Measurements from ENCODE around the gene HARS1. TPM values are rescaled to one million over a fixed set of nuclear protein-coding genes. Genes with fewer than 3 reads are reported as not detected.

The HARS1 gene
- total RNA-seq, 1 donor from 2014 or later: 84.0 TPM

- no peak overlapping the region for H3K27ac Mint-ChIP-seq
- ATAC-seq (ENCODE audit: low read depth) (no peak), DNase-seq (no peak)
- H3K9me3 Mint-ChIP-seq: no peaks in the 10 kb centered on the region
- H3K36me3 Mint-ChIP-seq (ENCODE audit: low read depth): peaks cover 90% of the 10 kb centered on the region
- POLR2A ChIA-PET: interaction anchor here (1.2 to 1.6 kb wide), 2 partner anchors 17 to 27 kb away, joined by 3 to 4 read pairs; partner anchors contain the start of genes HARS1, HARS2, IK and NDUFA2
- CTCF ChIA-PET: no interaction called here
- intact Hi-C loops (cut with micrococcal nuclease): no loop called here
- no peaks in the 10 kb centered on the region for H3K27me3 Mint-ChIP-seq
- no peak for TF ChIP-seq CTCF (IDR thresholded peaks at IDR 0.05)
- no peaks in the 10 kb centered on the region for H3K4me1 Mint-ChIP-seq
- no peak overlapping the region for H3K4me3 Mint-ChIP-seq
Observed at GRCh38 chr5:140674629-140675028, 16.5 kb downstream of the HARS1 start.

GRCh38 chr5:140674211-140674610 lies 17.0 kb downstream of the HARS1 start:
- H3K9me3 Mint-ChIP-seq: no peaks in the 10 kb centered on the region
- CTCF ChIA-PET: no interaction called here
- POLR2A ChIA-PET: interaction anchor here (1.2 to 1.6 kb wide), 2 partner anchors 17 to 27 kb away, joined by 3 to 4 read pairs; partner anchors contain the start of genes HARS1, HARS2, IK and NDUFA2
- no peak overlapping the region for H3K27ac Mint-ChIP-seq
- no peaks in the 10 kb centered on the region for H3K4me1 Mint-ChIP-seq
- intact Hi-C loops (cut with micrococcal nuclease): no loop called here
- TF ChIP-seq CTCF (IDR thresholded peaks at IDR 0.05): no peak
- no peaks in the 10 kb centered on the region for H3K27me3 Mint-ChIP-seq
- H3K36me3 Mint-ChIP-seq (ENCODE audit: low read depth): peaks cover 90% of the 10 kb centered on the region
- ATAC-seq (ENCODE audit: low read depth) (no peak), DNase-seq (no peak)
- no peak overlapping the region for H3K4me3 Mint-ChIP-seq

GRCh38 chr5:140673187-140673976 lies 17.8 kb downstream of the HARS1 start, which contains the start of gene DND1:
Gene DND1, minus strand, starts transcription at chr5:140673576. Its CDS starts 34 bp downstream, at chr5:140673542.
- CTCF ChIA-PET: no interaction called here
- no peaks in the 10 kb centered on the region for H3K4me1 Mint-ChIP-seq
- no peak within 1 kb of the TSS for H3K27ac Mint-ChIP-seq
- ATAC-seq (ENCODE audit: low read depth) (no peak), DNase-seq (no peak)
- peaks cover 90% of the 10 kb centered on the region for H3K36me3 Mint-ChIP-seq (ENCODE audit: low read depth)
- intact Hi-C loops (cut with micrococcal nuclease): no loop called here
- POLR2A ChIA-PET: no interaction called here
- no peaks in the 10 kb centered on the region for H3K9me3 Mint-ChIP-seq
- no peaks in the 10 kb centered on the region for H3K27me3 Mint-ChIP-seq
- no peak within 1 kb of the TSS for H3K4me3 Mint-ChIP-seq
- no peak for TF ChIP-seq CTCF (IDR thresholded peaks at IDR 0.05)

- no peak overlapping the region for H3K27ac Mint-ChIP-seq
- peak; percentile 21 for ATAC-seq (ENCODE audit: low read depth)
- peaks cover 90% of the 10 kb centered on the region for H3K36me3 Mint-ChIP-seq (ENCODE audit: low read depth)
- DNase-seq: no peak
- H3K4me3 Mint-ChIP-seq: no peak overlapping the region
- no peaks in the 10 kb centered on the region for H3K27me3 Mint-ChIP-seq
- CTCF ChIA-PET: no interaction called here
- no peaks in the 10 kb centered on the region for H3K9me3 Mint-ChIP-seq
- H3K4me1 Mint-ChIP-seq: peaks cover 3% of the 10 kb centered on the region
- TF ChIP-seq CTCF (IDR thresholded peaks at IDR 0.05): no peak
- intact Hi-C loops (cut with micrococcal nuclease): no loop called here
- POLR2A ChIA-PET: interaction anchor here (0.9 kb wide), 1 partner anchor 25 kb away, joined by 4 read pairs; the partner anchor contains the start of genes IK and NDUFA2
Observed at GRCh38 chr5:140672455-140673186, 18.5 kb downstream of the HARS1 start.
